ENCODE results near the gene LUC7L2.
A peak's percentile ranks its signal among the peaks of the same experiment; 100 is the strongest.

Gene LUC7L2

GRCh38 chr7:139360210-139360947, 685 bp downstream of the LUC7L2 start:
- Histone ChIP-seq H3K36me3 (peaks cover 3% of the 10 kb centered on the region), H3K4me3 (ENCODE audit: low read depth in 1 of 2, low read length in 1 of 2) (peak overlapping the region; percentile 99 to 100), H3K27me3 (no peaks in the 10 kb centered on the region), H3K4me1 (ENCODE audit: control insufficient read depth in 1 of 2, insufficient read depth in 1 of 2, low read depth in 1 of 2, low read length in 1 of 2) (peaks cover 26 to 34% of the 10 kb centered on the region in 2 experiments), H3K27ac (peak overlapping the region; percentile 97), H3K9me3 (no peaks in the 10 kb centered on the region)
- TF ChIP-seq CTCF (IDR thresholded peaks at IDR 0.05), result peak; percentile 30

GRCh38 chr7:139360948-139361307, 1.2 kb downstream of the LUC7L2 start:
- TF ChIP-seq CTCF (IDR thresholded peaks at IDR 0.05), result no peak
- Histone ChIP-seq H3K27me3 (no peaks in the 10 kb centered on the region), H3K9me3 (no peaks in the 10 kb centered on the region), H3K4me1 (ENCODE audit: control insufficient read depth in 1 of 2, insufficient read depth in 1 of 2, low read depth in 1 of 2, low read length in 1 of 2) (peaks cover 23 to 31% of the 10 kb centered on the region in 2 experiments), H3K4me3 (ENCODE audit: low read depth in 1 of 2, low read length in 1 of 2) (peak overlapping the region; percentile 99 to 100), H3K36me3 (peaks cover 5% of the 10 kb centered on the region), H3K27ac (peak overlapping the region; percentile 97)

- Histone ChIP-seq H3K27ac (peak overlapping the region; percentile 97), H3K27me3 (no peaks in the 10 kb centered on the region), H3K36me3 (peaks cover 7% of the 10 kb centered on the region), H3K4me1 (ENCODE audit: control insufficient read depth in 1 of 2, insufficient read depth in 1 of 2, low read depth in 1 of 2, low read length in 1 of 2) (peaks cover 23 to 31% of the 10 kb centered on the region in 2 experiments), H3K9me3 (no peaks in the 10 kb centered on the region), H3K4me3 (ENCODE audit: low read depth in 1 of 2, low read length in 1 of 2) (peak overlapping the region in 1 of 2 experiments; percentile 100)
- no peak for TF ChIP-seq CTCF (IDR thresholded peaks at IDR 0.05)
Measured at GRCh38 chr7:139361523-139361922, 1.8 kb downstream of the LUC7L2 start.

- Histone ChIP-seq H3K4me1 (ENCODE audit: control insufficient read depth in 1 of 2, insufficient read depth in 1 of 2, low read depth in 1 of 2, low read length in 1 of 2) (peaks cover 23 to 31% of the 10 kb centered on the region in 2 experiments), H3K9me3 (no peaks in the 10 kb centered on the region), H3K36me3 (peaks cover 7% of the 10 kb centered on the region), H3K4me3 (ENCODE audit: low read depth in 1 of 2, low read length in 1 of 2) (no peak overlapping the region), H3K27ac (no peak overlapping the region), H3K27me3 (no peaks in the 10 kb centered on the region)
- no peak for TF ChIP-seq CTCF (IDR thresholded peaks at IDR 0.05)
Measured at GRCh38 chr7:139362302-139362701, 2.6 kb downstream of the LUC7L2 start.

- H3K36me3 ChIP-seq, result peaks cover 7% of the 10 kb centered on the region
- no peak for TF ChIP-seq CTCF (IDR thresholded peaks at IDR 0.05)
- H3K27me3 ChIP-seq, result no peaks in the 10 kb centered on the region
- no peaks in the 10 kb centered on the region for H3K9me3 ChIP-seq
- peaks cover 20 to 29% of the 10 kb centered on the region in 2 experiments for H3K4me1 ChIP-seq (ENCODE audit: control insufficient read depth in 1 of 2, insufficient read depth in 1 of 2, low read depth in 1 of 2, low read length in 1 of 2)
- no peak overlapping the region for H3K27ac ChIP-seq
- H3K4me3 ChIP-seq (ENCODE audit: low read depth in 1 of 2, low read length in 1 of 2), result no peak overlapping the region
Measured at GRCh38 chr7:139362981-139363380, 3.3 kb downstream of the LUC7L2 start.

All from neutrophil (primary cell).